Activated naive CD4-positive, alpha-beta T cell treated with Interleukin-2 at 50 U/mL for 16 hours (primary cell): ENCODE results near the gene ALOX15B.
"Not testable (repeated sequence)": the region's sequence is repeated elsewhere in the genome, so short reads cannot be mapped to it uniquely, and the experiment has no call there.

Experiments used
- DNase-seq: peaks from one replicate; pipeline ENCODE4 v3.0.0-alpha.2; 2020

Gene ALOX15B

DNA sequence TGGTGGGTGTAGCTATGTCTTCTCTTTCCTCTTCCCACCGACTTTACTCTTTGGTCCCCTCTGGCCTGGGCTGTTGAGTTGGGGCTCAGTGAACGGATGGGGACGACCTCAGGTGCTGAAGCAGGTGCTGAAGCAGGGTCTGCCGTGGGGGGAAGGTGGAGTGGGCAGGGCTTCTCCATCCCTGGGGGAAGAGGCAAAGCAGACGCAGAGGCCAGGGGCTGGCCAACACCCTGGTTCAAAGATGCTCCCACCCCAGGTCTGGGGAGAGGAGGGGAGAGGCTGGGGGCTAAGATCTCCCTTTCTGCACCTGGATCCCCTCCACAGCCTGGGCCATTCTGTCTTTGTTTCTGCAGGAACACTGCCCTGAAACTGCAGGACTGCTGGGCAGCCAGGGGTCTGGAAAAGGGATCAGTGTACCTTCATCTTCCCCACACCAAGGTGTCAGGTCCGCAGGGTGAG is 25.7 kb downstream of the ALOX15B start:
- DNase-seq = no peak

DNA sequence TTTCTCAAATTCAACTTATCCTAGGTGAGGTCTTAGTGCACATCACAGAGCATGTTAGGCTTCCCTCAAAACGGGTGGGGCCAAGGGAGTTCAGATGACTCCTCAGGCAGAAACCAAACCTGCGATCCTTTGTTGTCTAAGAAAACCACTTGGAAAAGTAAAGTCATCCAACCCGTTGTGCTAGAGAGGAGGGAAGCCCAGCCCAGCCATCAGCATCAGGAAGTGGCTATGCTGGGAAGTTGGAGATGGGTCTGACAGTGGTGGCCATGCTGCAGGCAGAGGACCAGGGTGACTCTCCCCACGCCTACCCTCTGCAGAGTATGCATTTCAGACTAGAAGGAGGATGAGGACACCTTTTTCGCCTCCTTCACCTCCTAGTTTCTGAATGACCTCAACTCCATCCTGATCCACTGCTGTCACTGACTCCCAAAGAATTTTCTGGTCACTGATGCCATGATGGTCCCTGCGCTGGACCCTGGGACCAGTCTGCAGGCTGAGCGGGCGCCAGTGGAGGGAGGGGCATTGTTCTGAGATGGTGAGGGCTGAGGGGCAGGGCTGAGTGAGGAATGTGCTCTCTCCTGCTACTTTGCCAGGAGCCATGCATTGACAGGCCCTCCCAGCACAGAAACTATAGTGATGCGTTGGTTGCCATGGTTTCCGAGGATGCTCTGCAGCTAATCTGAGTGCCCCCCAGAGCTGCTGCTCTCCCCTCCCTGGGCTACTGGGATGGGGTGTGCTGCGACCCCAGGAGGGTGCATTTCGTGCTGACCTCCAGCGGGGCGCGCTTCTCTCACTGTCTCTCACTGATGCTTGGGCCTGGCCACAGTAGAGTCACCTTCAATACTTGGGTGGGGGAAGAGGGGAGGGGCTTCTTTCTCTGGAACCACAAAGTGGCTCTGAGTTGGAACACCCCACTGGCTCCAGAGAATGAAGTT is 28.2 kb downstream of the ALOX15B start:
- no peak for DNase-seq

DNA sequence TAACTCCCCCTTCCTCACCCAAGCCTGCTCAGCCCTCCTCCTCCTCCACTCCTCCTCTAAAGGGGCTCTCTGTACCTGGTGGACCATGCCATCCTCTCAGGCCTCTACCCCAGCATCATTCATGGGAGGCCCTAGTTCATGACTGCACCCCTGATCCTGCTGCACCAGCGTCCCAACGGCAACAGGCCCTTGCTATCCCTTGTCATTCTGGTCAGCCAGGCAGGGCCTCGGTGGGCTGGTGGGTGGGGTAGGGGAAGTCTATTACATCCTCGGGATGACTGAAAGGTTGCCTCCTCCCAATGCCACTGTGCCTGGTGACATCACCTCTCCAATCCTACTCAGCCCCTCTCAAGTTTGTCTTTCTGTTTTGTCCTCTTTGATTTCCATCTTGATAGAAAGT is 28.9 kb downstream of the ALOX15B start:
- DNase-seq = no peak

- DNase-seq = no peak
These were observed 30.1 kb downstream of the ALOX15B start for GRCh38 chr17:8068736-8069586.

DNA sequence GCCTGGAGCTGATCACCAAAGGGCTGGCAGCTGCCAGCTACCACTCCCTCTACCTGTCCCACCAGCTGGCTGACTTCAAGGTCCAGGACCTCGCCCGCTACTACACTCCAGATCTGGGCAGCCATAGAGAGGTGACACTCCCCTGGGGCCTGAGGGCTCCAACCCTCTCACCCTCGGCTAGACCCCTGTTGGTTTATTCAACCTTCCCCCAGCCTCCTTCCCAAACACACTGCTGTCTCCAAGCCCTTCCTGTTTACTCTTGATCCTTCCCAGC is 30.7 kb downstream of the ALOX15B start:
- no peak for DNase-seq

- DNase-seq = no peak
These were observed 32.6 kb downstream of the ALOX15B start for GRCh38 chr17:8071496-8071895.

DNA sequence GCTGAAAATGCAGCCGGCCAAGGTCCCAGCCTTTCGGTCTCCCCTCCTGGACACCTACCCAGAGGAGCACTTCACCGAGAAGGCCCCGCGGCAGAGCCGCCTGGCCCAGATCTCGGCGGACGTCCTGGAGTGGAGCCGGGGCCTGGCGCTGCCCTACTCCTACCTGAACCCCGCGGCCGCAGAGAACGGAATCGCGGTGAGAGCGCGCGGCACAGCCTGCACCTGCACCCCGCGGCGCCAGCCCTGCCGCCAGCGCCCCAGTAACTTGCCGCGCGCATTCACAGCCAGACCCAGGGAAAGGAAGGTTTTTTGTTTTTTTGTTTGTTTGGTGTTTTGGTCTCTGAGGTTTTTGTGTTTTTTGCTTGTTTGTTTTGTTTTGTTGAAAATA is 33.5 kb downstream of the ALOX15B start:
- no peak for DNase-seq

DNA sequence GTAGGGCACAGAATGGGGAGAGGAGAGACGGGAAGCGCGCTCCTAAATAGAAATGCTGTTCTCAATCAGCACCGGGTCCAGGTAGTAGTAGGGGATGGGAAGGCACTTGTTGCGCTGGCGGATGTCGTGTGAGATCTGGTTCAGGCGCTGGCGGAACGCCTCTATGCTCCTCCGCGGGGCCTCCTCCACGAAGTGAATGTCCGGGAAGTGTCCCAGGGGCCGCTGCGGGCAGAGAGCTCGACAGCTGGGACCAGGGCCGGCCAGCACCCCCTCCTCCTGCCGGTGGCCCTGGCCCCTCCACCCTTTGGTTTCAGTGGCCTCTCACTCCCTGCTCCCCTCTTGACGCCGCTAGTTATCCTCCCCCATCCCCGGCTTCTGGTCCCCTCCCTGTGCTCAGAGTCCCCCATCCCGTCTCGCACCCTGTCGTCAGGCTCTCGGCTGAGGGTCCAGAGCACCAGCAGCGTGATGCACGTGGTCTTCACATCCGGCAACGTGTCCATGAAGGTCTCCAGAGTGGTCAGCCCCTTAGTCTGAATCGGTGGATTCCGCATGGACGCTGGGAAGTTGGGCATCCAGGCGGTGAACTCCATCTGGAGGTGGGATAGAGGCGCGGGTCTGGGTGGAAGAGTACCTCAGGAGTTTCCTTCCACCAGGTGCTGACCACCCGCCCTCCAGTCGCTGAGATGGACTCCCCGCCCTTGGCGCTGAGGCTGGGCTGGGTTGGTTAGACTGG is 34.0 kb downstream of the ALOX15B start:
- peak; percentile 38 for DNase-seq

DNA sequence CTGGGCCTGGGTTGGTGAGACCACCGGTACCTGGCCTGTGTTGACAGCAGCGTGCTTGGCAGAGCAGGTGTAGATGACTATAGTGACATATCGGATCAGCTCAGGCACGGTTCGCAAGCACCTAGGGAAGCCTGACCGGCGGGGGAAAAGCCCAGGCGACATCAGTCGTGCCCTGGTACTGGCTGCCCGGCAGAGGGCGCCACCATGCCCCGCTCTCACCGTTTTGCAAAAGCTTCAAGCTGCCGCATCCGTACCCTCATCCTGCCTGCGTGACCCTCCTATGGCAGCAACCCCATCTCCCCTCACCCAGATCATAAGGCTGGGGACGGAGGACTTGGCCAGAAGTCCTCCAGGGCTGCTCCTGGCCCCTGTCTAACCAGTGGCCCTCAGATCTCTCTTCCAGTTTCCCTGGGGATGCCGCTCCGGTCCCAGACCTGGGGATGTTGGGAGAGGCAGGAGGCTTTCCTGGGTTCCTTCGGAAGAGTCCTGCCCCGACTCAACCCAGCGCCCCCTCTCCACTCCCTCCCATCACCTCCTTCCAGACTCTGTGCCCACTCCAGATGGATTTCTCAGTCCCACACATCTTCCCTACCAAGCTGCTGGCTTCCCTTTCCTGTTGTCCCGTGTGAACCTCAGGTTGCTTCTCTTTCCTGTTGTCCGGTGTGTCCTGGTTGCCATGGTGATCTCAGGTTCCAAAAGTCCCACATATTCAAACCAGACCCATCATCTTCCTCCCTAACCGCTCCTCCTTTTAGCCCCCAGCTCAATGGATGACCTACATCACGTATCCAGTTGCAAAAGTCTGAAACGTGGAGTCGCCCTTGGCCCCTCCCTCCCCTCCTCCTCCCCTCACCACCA is 35.0 kb downstream of the ALOX15B start:
- DNase-seq = peak; percentile 87

DNA sequence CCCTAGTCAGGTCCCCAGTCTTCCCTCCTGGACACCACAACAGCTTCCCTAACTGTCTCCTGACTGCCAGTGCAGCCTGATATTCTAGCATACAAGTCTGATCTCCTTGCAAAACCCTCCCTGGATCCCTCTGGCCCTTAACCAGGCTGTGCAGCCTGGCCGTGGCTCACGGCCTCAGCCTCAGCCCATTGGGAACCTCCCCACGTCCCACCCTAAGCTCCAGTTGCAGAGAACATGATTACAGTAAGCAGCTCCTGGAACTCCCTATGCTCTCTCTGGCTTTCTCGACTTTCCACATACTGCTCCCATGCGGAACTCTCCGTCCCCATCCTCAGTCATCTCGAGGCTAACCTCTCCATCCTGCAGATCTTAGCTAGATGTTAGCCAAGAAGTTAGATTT is 35.7 kb downstream of the ALOX15B start:
- DNase-seq = no peak

GRCh38 chr17:8075081-8075480 is 36.2 kb downstream of the ALOX15B start:
- no peak for DNase-seq

- DNase-seq = no peak
These were observed 36.9 kb downstream of the ALOX15B start for GRCh38 chr17:8075574-8076342.

GRCh38 chr17:8076502-8077266 is 37.8 kb downstream of the ALOX15B start:
- no peak for DNase-seq

DNA sequence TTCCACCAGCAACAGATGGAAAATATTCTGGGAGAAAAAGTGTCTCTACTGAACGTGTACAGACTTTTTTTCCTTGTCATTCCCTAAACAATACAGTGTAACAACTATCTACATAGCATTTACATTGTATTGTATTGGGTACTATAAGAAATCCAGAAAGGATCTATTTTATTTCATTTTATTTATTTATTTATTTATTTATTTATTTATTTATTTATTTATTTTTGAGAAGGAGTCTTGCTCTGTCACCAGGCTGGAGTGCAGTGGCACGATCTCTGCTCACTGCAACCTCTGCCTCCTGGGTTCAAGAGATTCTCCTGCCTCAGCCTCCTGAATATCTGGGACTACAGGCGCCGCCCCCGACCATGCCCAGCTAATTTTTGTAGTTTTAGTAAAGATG is 39.1 kb downstream of the ALOX15B start:
- not testable (repeated sequence) for DNase-seq

GRCh38 chr17:8079291-8080207 is 40.7 kb downstream of the ALOX15B start:
- DNase-seq = peak; percentile 80

DNA sequence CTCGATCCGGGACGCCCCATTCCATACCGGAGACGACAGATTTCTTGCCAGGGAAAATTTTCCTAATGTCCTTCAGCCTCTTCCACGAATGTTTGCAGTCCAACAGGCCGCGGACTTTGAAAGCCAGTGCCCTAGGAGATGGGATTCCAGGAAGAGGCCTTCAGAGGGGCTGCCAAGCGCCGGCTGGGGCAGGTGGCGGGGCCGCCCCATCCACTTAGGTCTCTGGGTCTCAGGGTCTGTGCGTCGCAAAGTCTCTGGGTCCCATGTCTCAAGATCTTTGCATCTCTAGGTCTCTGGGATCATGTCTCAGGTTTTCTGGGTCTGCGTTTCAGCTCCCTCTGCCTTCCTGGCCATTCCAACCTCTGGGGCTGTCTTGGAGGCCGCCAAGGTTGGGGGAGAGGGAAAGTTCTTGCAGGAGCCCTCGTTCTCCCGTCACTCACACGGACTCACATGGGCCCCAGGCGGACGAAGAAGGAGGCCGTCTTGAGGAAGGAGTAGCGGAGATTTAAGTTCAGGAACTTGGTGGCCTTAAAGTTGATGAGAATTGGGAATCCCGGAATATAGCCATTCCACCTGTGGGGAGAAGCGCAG is 41.4 kb downstream of the ALOX15B start:
- DNase-seq = no peak

DNA sequence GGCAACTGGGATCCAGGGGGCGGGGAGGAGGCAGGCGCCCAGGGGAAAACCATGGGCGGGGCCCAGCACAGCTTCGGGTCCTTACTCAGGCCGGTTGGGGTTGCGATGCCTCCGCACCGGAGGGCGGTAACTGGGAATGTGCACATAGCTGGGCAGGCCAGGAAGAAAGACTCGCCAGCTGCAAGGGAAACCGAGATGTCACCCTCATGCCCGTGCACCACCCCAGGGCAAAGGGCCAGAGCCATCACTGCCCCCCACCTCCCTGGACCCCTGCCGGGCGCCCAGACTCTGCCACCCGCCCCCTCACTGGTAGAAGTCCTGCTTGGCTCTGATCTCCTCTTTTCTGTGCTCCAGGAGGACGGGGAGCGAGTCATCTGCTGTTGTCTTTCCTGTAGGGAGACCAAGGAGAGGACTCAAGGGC is 42.0 kb downstream of the ALOX15B start:
- DNase-seq = no peak

GRCh38 chr17:8081876-8082275 is 43.0 kb downstream of the ALOX15B start:
- no peak for DNase-seq

DNA sequence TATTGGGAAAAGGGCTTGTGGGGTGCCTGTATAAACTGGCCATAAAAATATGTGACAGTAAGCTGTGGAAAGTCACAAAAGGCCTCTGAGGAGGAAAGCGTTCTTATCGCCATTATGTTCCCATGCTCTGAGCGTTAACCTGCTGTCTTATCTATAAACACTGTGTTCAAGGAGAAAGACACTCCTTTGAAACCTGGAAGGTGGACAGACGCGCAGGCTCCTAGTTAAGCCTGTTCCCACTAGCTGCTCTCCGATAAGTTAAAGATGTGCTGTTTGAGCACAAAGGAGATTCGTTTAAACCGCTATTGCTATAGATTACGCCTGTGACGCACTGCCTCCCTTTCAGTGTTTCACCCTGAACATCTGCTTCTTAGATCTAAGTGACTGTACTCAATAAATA is 43.4 kb downstream of the ALOX15B start:
- no peak for DNase-seq
